Uterus (tissue), 4 donors: ENCODE measurements around the gene CCDC47. TPM values are rescaled to one million over a fixed set of nuclear protein-coding genes. Genes with fewer than 3 reads are reported as not detected.

Experiments used
- DNase-seq, 2 donors: peaks; one replicate each; pipeline ENCODE4 v3.0.0-alpha.2; 2019 to 2020
- H3K27ac ChIP-seq, 2 donors: fragments of 200-600 bp; sonication (generic); 1 replicate in 1 of 2; 2 replicates in 1 of 2; pipeline ENCODE4 v1.5.1; 2016 to 2018
- H3K27me3 ChIP-seq, 2 donors: fragments of 200-600 bp; sonication (generic); one replicate each; pipeline ENCODE4 v1.5.1; 2018 to 2019; ENCODE audit warnings: control low read depth in 1 of 2
- H3K36me3 ChIP-seq, 2 donors: fragments of 200-600 bp; sonication (generic); one replicate each; pipeline ENCODE4 v1.5.1; 2019; ENCODE audit warnings: control low read depth in 1 of 2
- H3K4me1 ChIP-seq, 2 donors: fragments of 200-600 bp; sonication (generic); one replicate each; pipeline ENCODE4 v1.5.1; 2018 to 2019; ENCODE audit warnings: control low read depth in 1 of 2
- H3K4me3 ChIP-seq, 2 donors: fragments of 200-600 bp; sonication (generic); 1 replicate in 1 of 2; 2 replicates in 1 of 2; pipeline ENCODE4 v1.5.1; 2018 to 2019; ENCODE audit warnings: mild to moderate bottlenecking in 1 of 2
- H3K9me3 ChIP-seq, 2 donors: fragments of 200-600 bp; sonication (generic); one replicate each; pipeline ENCODE4 v1.5.1; 2019; ENCODE audit warnings: control low read depth in 1 of 2
- POLR2A ChIP-seq, 2 donors: fragments of 450-650 bp; IDR thresholded peaks; one replicate each; pipeline ENCODE4 v1.6.1; 2016; ENCODE audit warnings: antibody characterized with exemption in 2 of 2, mild to moderate bottlenecking in 1 of 2, moderate library complexity in 1 of 2
- intact Hi-C: fragments of 100-400 bp; cut with DNase I; formaldehyde crosslinking; loops from one replicate; pipeline ENCODE4 v1.15.1; 2023; ENCODE audit warnings: low total_unique reads
- total RNA-seq, 4 donors: library from RNA; depleted of rRNA in 3 of 4; stranded (reverse); fragments of >200 nt in 3 of 4; gene quantifications; one replicate each; pipeline versions ENCODE4 v1.1.0 to v1.2.4, GENCODE V29; 2014 to 2023
- TF ChIP-seq, protein P1 (sequence below), 4 experiments: fragments of 200-600 bp in 2 of 4; fragments of 450-650 bp in 2 of 4; sonication (generic) in 2 of 4; IDR thresholded peaks; one replicate each; pipeline ENCODE4 v1.5.1; 2016 to 2019; ENCODE audit warnings: antibody characterized with exemption in 4 of 4, mild to moderate bottlenecking in 2 of 4, moderate library complexity in 1 of 4
- donor health status: DM: yes; HTN: yes; CAD: no.

Gene CCDC47
- total RNA-seq, 4 donors from 2014 or later: 15.1 to 91.5 (median 49.3) TPM

DNA sequence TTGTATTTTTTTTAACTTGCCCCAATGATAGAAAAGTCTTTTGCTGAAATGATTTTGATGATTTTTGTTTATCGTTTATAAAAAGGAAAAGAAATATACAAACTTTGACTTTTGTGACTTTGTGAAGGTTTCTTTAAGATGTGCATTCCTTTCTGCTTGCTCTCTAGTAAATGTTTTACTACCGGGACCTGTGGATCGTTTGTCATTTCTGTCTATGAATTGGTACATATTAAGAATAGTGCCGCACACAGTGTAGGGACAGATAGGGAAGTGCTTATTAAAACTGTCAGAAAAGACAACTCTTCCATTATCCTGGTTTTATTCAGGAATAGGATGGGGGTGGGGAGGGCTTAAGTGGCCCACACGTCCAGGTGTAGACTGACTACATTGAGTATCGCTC lies 45.7 kb upstream of the CCDC47 start:
- TF ChIP-seq, protein P1, sequence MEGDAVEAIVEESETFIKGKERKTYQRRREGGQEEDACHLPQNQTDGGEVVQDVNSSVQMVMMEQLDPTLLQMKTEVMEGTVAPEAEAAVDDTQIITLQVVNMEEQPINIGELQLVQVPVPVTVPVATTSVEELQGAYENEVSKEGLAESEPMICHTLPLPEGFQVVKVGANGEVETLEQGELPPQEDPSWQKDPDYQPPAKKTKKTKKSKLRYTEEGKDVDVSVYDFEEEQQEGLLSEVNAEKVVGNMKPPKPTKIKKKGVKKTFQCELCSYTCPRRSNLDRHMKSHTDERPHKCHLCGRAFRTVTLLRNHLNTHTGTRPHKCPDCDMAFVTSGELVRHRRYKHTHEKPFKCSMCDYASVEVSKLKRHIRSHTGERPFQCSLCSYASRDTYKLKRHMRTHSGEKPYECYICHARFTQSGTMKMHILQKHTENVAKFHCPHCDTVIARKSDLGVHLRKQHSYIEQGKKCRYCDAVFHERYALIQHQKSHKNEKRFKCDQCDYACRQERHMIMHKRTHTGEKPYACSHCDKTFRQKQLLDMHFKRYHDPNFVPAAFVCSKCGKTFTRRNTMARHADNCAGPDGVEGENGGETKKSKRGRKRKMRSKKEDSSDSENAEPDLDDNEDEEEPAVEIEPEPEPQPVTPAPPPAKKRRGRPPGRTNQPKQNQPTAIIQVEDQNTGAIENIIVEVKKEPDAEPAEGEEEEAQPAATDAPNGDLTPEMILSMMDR (IDR thresholded peaks at IDR 0.05): no peak
- TF ChIP-seq POLR2A (IDR thresholded peaks at IDR 0.05): no peak
- Histone ChIP-seq H3K4me1 (no peaks in the 10 kb centered on the region), H3K9me3 (no peaks in the 10 kb centered on the region), H3K4me3 (no peak overlapping the region), H3K27me3 (no peaks in the 10 kb centered on the region), H3K36me3 (no peaks in the 10 kb centered on the region), H3K27ac (no peak overlapping the region)
- intact Hi-C loops: no loop called here
- DNase-seq: no peak

DNA sequence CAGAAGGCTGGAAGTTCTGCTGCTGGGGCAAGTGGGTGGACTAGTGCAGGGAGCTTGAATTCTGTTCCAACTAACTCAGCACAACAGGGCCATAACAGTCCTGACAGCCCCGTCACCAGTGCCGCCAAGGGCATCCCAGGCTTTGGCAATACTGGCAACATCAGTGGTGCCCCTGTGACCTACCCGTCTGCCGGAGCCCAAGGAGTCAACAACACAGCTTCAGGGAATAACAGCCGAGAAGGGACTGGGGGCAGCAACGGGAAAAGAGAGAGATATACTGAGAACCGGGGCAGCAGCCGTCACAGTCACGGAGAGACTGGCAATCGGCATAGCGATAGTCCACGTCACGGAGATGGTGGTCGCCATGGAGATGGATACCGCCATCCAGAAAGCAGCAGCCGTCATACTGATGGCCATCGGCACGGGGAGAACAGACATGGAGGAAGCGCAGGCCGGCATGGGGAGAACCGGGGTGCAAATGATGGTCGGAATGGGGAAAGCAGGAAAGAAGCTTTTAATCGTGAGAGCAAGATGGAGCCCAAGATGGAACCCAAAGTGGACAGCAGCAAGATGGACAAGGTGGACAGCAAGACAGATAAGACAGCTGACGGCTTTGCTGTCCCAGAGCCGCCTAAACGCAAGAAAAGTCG lies 44.5 kb upstream of the CCDC47 start:
- no peaks in the 10 kb centered on the region for H3K9me3 ChIP-seq
- no peaks in the 10 kb centered on the region for H3K36me3 ChIP-seq
- DNase-seq: no peak
- TF ChIP-seq, protein P1 (IDR thresholded peaks at IDR 0.05): no peak
- no peak for TF ChIP-seq POLR2A (IDR thresholded peaks at IDR 0.05)
- H3K27ac ChIP-seq: no peak overlapping the region
- no peak overlapping the region for H3K4me3 ChIP-seq
- intact Hi-C loops: no loop called here
- no peaks in the 10 kb centered on the region for H3K4me1 ChIP-seq
- no peaks in the 10 kb centered on the region for H3K27me3 ChIP-seq

DNA sequence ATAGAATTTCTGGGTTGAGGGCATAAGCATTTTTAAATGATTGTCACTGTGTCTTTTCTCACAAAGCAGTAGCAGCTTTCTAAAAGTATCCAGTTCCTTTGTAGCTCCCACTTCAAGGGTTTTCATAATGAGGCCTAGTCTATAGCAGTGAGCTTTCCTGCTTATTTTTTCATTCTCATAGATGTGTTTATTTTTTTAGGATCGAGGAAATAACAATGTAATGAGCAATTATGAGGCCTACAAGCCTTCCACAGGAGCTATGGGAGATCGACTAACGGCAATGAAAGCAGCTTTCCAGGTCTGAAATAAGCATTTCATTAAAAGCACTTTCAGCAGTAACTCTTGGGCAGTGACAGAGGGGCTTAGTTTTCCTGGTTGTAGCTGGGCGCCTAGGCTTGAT lies 43.3 kb upstream of the CCDC47 start:
- Histone ChIP-seq H3K36me3 (no peaks in the 10 kb centered on the region), H3K4me1 (no peaks in the 10 kb centered on the region), H3K27me3 (no peaks in the 10 kb centered on the region), H3K9me3 (no peaks in the 10 kb centered on the region), H3K27ac (no peak overlapping the region), H3K4me3 (no peak overlapping the region)
- DNase-seq: no peak
- TF ChIP-seq, protein P1 (IDR thresholded peaks at IDR 0.05): no peak
- no peak for TF ChIP-seq POLR2A (IDR thresholded peaks at IDR 0.05)
- intact Hi-C loops: no loop called here

DNA sequence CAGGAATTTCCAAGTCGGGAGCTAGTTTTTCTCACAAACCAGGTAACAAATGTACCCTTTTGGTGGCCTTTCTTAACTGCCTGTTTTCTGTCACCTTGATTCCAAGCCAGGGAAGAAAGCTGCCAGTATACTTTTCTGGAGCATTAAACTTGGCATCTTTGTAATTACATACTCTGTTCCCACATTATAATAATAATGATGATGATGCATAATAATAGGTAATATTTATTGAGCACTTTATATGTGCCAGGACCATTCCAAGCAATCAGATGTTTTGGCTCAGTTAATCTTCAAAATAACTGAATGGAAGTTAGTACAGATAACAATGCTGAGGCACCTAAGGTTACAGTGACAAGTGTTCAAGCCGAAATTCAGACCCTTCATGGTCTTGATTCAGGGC lies 42.7 kb upstream of the CCDC47 start:
- Histone ChIP-seq H3K4me1 (no peaks in the 10 kb centered on the region), H3K27me3 (no peaks in the 10 kb centered on the region), H3K27ac (no peak overlapping the region), H3K9me3 (no peaks in the 10 kb centered on the region), H3K4me3 (no peak overlapping the region), H3K36me3 (no peaks in the 10 kb centered on the region)
- no peak for TF ChIP-seq POLR2A (IDR thresholded peaks at IDR 0.05)
- TF ChIP-seq, protein P1 (IDR thresholded peaks at IDR 0.05): no peak
- no peak for DNase-seq
- intact Hi-C loops: no loop called here

DNA sequence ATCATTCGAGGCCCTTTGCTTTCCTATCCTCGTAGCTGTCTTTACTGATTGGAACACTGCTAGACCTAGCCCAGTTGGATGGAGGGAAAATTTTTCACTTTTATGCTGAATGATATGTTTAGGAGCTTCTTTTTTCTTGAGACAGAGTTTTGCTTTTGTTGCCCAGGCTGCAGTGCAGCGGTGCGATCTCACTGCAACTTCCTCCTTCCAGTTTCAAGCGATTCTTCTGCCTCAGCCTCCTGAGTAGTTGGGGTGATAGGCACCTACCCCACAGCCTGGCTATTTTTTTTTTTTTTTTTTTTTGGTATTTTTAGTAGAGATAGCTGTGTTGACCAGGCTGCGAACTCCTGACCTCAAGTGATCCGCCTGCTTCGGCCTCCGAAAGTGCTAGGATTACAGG lies 36.6 kb upstream of the CCDC47 start:
- Histone ChIP-seq H3K9me3 (no peaks in the 10 kb centered on the region), H3K4me1 (no peaks in the 10 kb centered on the region), H3K4me3 (no peak overlapping the region), H3K27ac (no peak overlapping the region), H3K27me3 (no peaks in the 10 kb centered on the region), H3K36me3 (no peaks in the 10 kb centered on the region)
- intact Hi-C loops: no loop called here
- DNase-seq: no peak
- no peak for TF ChIP-seq POLR2A (IDR thresholded peaks at IDR 0.05)
- TF ChIP-seq, protein P1 (IDR thresholded peaks at IDR 0.05): no peak
